ENCODE data around the gene MAP3K6. TPM values are rescaled to one million over a fixed set of nuclear protein-coding genes. Genes with fewer than 3 reads are reported as not detected.
A peak's percentile ranks its signal among the peaks of the same experiment; 100 is the strongest.
"Not testable (repeated sequence)": the region's sequence is repeated elsewhere in the genome, so short reads cannot be mapped to it uniquely, and the experiment has no call there.

Gene MAP3K6, protein sequence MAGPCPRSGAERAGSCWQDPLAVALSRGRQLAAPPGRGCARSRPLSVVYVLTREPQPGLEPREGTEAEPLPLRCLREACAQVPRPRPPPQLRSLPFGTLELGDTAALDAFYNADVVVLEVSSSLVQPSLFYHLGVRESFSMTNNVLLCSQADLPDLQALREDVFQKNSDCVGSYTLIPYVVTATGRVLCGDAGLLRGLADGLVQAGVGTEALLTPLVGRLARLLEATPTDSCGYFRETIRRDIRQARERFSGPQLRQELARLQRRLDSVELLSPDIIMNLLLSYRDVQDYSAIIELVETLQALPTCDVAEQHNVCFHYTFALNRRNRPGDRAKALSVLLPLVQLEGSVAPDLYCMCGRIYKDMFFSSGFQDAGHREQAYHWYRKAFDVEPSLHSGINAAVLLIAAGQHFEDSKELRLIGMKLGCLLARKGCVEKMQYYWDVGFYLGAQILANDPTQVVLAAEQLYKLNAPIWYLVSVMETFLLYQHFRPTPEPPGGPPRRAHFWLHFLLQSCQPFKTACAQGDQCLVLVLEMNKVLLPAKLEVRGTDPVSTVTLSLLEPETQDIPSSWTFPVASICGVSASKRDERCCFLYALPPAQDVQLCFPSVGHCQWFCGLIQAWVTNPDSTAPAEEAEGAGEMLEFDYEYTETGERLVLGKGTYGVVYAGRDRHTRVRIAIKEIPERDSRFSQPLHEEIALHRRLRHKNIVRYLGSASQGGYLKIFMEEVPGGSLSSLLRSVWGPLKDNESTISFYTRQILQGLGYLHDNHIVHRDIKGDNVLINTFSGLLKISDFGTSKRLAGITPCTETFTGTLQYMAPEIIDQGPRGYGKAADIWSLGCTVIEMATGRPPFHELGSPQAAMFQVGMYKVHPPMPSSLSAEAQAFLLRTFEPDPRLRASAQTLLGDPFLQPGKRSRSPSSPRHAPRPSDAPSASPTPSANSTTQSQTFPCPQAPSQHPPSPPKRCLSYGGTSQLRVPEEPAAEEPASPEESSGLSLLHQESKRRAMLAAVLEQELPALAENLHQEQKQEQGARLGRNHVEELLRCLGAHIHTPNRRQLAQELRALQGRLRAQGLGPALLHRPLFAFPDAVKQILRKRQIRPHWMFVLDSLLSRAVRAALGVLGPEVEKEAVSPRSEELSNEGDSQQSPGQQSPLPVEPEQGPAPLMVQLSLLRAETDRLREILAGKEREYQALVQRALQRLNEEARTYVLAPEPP (N-terminal part only)
- total RNA-seq, result 8.3 TPM

DNA sequence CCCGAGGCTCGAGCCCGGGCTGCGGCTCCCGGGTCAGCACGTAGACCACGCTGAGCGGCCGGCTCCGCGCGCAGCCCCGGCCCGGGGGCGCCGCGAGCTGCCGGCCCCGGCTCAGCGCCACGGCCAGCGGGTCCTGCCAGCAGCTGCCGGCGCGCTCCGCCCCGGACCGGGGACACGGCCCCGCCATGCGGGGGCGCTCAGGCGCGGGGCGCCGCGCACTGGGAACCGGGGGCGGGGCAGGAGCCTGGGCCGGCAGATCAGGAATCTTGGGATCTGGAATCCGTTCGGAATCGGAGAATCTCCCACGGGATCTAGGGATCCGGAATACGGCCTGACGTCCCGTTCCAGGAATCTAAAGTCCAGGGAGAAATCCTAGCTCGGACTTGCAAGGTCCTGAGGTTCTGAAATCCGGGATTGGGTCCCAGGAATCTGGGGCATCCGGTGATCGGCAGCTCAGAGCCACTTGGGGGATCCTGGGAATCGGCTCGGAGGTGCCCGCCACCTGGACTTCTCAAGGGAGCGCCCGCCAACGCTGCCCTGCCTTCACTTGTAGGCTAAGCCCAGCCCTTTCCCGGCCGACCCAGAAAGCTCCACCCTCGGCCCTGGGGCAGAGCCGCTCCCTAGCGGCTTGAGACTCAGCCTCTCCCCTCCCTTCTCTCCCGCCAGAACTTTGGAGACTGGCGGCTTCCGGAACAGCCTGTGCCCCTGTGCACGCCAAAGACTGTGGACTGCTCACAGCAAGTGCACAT is at the start of gene MAP3K6:
Gene MAP3K6, minus strand, starts transcription at position 551 of the 749 bp plus-strand sequence. Its CDS starts 364 bp downstream, at position 187.
- DNase-seq (ENCODE audit: low read depth in 2 of 3, low spot score in 2 of 3), result peak in 2 of 3 donors; percentile 49 to 56

DNA sequence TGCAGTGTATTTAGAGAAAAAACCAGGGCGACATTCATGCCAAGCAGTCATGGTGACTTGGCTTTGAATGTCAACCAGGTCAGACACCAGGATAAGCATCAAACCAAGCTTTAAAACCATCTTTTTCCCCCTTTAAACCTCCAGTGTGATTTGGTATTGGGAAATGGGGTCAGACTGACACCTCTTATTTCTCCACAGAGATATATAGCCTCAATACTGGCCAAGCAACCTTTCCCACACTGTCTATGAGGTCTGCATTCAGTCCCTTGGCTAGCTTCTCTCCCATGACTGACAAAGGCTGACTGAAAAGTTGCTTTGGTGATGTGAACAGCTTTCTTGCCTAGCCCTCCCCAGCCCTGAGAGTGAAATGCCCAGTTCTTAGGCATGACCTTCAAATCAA is 47.3 kb upstream of the MAP3K6 start:
- DNase-seq (ENCODE audit: low read depth in 2 of 3, low spot score in 2 of 3), result no peak

- DNase-seq (ENCODE audit: low read depth in 2 of 3, low spot score in 2 of 3), result no peak
Observed at GRCh38 chr1:27413004-27413403, 46.2 kb upstream of the MAP3K6 start.

GRCh38 chr1:27412502-27412901 is 45.7 kb upstream of the MAP3K6 start:
- DNase-seq (ENCODE audit: low read depth in 2 of 3, low spot score in 2 of 3), result no peak

DNA sequence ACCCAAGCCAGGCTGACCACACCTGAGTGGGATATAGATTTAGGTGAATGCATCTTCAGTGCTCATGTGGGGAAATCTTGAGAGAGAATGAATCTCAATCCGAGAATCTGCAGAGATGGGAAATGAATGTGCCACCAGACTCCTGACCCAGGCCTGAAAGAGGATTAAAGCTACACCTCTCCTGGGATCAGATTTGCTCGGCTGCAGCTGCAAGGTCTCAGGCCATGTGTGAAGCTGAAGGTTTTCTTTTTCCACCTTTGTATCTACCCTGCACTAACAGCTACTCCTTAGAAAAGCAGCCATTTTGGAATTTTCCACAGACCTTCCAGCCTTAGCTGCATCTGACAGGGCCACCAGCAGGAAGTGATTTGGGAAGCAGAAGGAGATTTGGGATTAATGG is 43.9 kb upstream of the MAP3K6 start:
- DNase-seq (ENCODE audit: low read depth in 2 of 3, low spot score in 2 of 3), result no peak

GRCh38 chr1:27409669-27410068 is 42.9 kb upstream of the MAP3K6 start:
- no peak for DNase-seq (ENCODE audit: low read depth in 2 of 3, low spot score in 2 of 3)

DNA sequence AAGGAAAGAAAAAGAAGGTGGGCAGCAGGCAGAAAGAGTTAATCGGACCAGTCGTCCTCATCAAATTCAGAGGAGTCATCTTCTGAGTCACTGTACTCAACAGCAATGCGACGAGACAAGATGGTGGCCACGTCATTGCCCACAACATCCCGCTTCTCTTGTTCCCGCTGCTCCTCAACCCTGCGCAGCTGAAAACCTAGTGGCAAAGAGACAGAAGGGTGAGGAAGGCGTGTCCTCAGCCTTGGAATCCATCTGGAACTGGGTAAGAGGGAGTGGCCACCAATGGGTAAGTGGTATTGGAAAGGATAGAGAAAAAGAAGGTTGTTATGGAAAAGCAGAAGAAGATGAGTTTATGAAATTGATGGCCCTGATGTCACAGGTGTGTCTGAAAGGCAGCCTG is 41.4 kb upstream of the MAP3K6 start:
- DNase-seq (ENCODE audit: low read depth in 2 of 3, low spot score in 2 of 3), result no peak

- DNase-seq (ENCODE audit: low read depth in 2 of 3, low spot score in 2 of 3), result not testable (repeated sequence)
Observed at GRCh38 chr1:27406791-27407190, 40.0 kb upstream of the MAP3K6 start.

GRCh38 chr1:27406362-27406680 is 39.6 kb upstream of the MAP3K6 start:
- DNase-seq (ENCODE audit: low read depth in 2 of 3, low spot score in 2 of 3), result no peak

DNA sequence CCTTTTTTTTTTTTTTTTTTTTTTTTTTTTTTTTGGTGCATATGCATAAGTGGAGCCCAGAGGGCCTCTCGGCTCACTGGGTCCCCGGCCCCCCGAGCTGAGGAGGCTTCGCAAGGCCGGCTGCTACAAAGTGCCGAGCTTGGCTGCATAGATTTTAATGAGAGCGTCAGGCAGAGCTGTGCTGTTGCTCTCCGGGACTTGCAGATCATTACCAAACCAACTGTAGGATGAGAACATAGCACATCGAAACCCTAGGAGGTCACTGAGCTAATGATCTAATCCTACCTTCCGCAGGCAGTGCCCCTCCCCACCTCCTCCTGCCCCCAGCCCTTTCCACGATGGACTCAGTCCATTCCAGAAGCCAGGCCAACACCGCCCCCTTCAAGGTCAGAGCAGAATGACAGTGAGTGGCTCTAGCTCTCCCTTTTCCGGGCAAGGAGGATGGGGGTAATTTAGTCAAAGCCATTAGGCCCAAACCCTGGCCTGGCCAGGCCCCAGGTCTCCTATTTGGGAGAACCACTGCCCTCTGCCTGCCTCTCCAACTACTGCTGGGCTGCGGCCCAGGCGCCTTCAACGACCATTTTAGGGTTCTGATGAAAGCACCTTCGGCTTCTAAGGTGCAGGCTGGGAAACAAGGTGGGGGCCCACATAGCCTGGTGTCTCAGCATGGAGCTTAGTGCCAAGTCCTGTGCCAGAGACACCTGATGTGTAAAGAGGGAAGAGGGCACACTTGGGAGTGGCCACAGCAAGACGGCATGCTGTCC is 39.0 kb upstream of the MAP3K6 start:
- not testable (repeated sequence) for DNase-seq (ENCODE audit: low read depth in 2 of 3, low spot score in 2 of 3)

DNA sequence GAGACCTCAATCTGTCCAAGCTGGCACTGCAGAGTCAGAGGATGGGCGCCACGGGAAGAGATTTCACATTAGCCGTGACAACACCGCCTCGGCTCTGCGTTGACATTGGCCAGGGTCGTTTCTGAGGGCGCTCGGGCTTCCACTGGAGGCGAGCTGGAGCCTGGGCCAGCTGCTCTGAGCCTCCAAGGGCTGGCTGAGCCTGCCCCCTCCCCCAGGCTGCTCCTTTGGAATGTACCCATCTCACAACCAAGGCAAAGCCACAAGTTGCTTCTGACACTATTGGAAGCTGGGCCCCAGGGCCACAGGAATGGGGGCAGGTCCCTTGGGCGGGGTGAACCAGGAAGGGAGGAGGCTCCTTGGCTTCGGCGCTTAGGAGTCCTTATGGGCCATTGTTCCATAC is 38.3 kb upstream of the MAP3K6 start:
- DNase-seq (ENCODE audit: low read depth in 2 of 3, low spot score in 2 of 3), result no peak

DNA sequence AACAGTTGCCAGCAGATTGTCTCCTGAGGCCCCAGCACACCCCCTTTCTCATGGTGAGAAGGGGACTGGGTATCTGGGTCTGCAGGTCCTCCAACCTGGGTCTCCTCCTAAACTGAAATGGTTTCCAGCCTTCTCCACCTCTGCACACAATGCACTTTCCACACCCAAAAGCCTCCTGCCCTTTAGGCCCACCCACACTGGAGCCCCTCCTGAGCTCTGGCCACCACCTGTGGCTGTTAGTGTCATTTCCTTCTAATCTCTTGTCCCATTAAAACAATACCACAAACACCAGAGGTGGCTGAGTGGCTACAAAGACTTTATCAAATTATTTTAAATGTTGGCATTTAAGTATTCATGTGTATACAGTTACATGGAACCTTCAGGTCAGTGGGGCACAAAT is 37.2 kb upstream of the MAP3K6 start:
- DNase-seq (ENCODE audit: low read depth in 2 of 3, low spot score in 2 of 3), result peak in 1 of 3 donors; percentile 44

DNA sequence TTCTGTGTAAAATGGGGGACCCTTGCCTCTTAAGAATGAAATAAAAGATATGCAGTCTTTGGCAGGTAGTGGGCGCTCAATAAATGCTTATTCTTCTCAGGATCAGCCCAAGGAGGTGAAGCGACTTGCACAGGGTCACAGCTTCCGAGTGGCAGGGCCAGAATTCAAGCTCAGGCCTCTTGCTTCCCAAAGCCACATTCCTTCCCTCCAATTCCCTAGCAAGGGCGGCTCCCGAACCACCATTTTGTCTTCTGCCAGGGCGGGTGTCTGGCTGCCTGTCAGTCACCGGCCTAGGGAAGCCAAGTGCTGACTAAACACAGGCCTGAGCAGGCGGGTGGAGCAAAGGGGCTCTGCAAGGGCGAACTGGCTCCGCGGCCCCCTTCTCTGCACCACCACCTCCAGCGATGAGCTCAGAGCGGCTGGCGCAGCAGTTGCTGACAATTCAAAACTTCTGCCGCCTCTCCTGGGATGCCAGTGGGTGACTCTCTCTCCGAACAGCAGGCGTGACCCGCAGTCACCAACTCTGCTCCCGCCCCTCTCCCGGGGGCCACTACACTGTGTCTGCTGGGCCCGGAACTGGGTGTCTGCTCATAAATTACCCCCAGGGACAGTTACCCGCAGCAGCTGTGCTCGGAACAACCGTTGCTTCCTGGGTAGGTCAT is 36.4 kb upstream of the MAP3K6 start:
- peak in 2 of 3 donors; percentile 79 to 91 for DNase-seq (ENCODE audit: low read depth in 2 of 3, low spot score in 2 of 3)

- DNase-seq (ENCODE audit: low read depth in 2 of 3, low spot score in 2 of 3), result peak in 2 of 3 donors; percentile 52 to 63
Observed at GRCh38 chr1:27402349-27402754, 35.6 kb upstream of the MAP3K6 start.

- DNase-seq (ENCODE audit: low read depth in 2 of 3, low spot score in 2 of 3), result no peak
Observed at GRCh38 chr1:27400963-27401341, 34.2 kb upstream of the MAP3K6 start.

DNA sequence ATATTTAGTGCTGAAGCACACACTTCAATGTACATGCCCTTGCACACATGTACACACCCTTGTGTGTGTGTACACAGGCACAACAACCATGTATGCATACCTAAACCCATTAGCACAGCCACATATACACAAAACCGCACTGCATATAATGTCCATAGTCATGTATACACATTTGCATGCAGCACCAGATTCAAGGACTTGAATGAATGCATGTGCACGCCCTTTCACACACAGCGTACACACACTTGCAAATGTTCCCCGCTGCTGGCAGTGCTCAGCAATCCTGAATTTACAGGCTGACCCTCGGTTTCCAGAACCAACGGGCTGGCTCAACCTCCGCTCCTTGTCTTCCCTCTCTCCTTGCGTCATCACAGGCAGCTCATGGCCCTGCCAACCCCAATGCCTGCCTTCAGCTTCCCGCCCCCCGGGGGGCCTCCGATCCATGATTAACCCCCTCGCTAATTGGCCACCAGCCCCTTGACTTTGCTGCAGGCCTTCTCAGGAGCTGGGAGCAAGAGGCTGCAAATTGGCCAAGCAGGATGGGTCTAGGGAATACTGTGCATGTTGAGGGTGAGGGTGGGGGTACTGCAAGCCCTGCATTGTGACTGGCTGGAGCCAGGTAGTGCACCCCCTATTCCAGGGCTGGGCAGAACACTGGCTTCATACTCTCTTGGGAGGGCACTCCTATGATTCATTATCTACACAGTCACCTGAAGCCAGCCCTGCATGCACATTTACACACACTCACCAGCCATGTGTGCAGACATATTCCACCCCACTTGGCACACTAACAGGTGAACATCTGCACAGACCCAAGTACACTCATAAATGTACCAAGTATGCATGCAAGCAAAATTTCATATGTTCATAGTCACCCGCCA is 33.6 kb upstream of the MAP3K6 start:
- no peak for DNase-seq (ENCODE audit: low read depth in 2 of 3, low spot score in 2 of 3)

DNA sequence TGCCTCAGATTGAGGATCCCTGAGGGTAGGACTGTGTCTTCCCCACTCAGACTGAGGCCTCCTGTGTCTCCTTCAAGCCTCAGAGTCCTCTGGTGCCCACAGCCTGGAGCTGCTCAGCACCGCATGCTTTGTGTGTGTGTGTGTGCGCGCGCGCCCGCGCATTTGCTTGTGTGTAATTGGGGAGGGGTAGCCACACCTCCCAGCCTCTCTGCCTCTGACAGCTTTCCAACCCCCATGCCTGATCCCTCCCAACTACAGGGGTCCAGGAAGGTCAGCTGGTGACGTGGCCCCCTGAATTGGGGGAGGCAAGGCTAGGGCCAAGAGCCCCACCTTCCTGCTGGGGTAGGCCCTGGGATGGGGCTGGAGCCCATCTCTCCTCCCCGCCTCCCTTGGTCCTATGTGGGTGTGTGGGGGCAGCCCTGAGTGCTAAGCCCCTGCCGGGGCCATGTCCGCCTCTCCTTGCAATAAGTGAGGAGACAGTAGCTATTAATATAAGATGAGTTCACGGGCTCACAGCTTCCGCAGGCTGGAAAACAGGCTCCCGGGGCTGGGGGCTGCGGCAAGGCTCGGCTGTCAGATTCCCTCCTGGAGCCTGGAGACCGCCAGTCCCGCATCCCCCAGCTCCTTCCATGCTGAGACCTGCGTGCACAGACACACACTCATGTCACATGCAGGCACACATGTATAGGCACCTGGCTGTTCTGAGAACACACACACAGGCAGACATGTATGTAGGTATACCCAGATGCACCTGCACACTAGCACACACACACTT is 32.7 kb upstream of the MAP3K6 start:
- no peak for DNase-seq (ENCODE audit: low read depth in 2 of 3, low spot score in 2 of 3)

Measured in hematopoietic multipotent progenitor cell (in vitro differentiated cells).